ENCODE measurements around the gene C1orf159.

DNA sequence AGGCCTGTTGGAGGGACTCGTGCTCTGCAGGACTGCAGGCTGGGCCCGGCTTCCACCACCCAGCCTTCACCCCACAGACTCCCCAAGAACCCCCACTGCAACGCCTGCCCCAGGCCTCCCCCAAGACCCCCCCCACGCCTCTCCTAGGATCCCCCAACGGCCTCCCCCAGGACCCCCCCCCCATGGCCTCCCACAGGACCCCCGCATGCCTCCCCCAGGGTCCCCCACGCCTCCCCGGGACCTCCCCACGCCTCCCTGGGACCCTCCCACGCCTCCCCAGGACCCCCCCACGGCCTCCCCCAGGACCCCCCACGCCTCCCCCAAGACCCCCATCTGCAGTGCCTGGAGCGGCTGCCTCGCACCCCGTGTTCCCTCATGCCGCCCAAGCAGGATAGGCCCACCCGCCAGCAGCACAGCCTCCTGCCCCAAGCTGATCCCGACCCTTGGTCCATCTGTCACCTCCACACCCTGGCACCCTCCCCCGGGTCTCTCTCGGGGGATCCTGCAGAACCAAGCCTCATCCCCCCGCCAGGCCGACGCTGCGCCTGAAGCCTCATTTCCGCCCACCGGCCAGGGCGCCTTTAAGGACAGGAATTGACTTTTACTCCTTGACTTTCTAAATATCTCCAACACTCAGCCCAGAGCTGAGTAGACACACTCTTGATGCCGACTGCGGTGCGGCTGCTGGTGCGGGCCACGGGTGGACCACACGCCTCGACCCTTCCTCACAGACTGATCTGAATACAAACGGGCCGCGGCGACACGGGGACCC is 27.7 kb downstream of the C1orf159 start:
- TF ChIP-seq, protein P1, sequence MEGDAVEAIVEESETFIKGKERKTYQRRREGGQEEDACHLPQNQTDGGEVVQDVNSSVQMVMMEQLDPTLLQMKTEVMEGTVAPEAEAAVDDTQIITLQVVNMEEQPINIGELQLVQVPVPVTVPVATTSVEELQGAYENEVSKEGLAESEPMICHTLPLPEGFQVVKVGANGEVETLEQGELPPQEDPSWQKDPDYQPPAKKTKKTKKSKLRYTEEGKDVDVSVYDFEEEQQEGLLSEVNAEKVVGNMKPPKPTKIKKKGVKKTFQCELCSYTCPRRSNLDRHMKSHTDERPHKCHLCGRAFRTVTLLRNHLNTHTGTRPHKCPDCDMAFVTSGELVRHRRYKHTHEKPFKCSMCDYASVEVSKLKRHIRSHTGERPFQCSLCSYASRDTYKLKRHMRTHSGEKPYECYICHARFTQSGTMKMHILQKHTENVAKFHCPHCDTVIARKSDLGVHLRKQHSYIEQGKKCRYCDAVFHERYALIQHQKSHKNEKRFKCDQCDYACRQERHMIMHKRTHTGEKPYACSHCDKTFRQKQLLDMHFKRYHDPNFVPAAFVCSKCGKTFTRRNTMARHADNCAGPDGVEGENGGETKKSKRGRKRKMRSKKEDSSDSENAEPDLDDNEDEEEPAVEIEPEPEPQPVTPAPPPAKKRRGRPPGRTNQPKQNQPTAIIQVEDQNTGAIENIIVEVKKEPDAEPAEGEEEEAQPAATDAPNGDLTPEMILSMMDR (IDR thresholded peaks at IDR 0.05; ENCODE audit: low read depth, low read length, missing input control), result no peak
- no peak for TF ChIP-seq TAF1 (conservative IDR thresholded peaks at IDR 0.05)
- no peak for TF ChIP-seq JUND (IDR thresholded peaks at IDR 0.05)
- no peak for TF ChIP-seq YY1 (IDR thresholded peaks at IDR 0.05)
- TF ChIP-seq, protein P2, sequence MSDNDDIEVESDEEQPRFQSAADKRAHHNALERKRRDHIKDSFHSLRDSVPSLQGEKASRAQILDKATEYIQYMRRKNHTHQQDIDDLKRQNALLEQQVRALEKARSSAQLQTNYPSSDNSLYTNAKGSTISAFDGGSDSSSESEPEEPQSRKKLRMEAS (IDR thresholded peaks at IDR 0.05), result no peak
- no peak for TF ChIP-seq SP1 (IDR thresholded peaks at IDR 0.05)
- TF ChIP-seq RAD21 (IDR thresholded peaks at IDR 0.05), result no peak
- no peak for TF ChIP-seq GABPA (IDR thresholded peaks at IDR 0.05 in 1 of 2, conservative IDR thresholded peaks at IDR 0.05 in 1 of 2)
- TF ChIP-seq, protein P3, sequence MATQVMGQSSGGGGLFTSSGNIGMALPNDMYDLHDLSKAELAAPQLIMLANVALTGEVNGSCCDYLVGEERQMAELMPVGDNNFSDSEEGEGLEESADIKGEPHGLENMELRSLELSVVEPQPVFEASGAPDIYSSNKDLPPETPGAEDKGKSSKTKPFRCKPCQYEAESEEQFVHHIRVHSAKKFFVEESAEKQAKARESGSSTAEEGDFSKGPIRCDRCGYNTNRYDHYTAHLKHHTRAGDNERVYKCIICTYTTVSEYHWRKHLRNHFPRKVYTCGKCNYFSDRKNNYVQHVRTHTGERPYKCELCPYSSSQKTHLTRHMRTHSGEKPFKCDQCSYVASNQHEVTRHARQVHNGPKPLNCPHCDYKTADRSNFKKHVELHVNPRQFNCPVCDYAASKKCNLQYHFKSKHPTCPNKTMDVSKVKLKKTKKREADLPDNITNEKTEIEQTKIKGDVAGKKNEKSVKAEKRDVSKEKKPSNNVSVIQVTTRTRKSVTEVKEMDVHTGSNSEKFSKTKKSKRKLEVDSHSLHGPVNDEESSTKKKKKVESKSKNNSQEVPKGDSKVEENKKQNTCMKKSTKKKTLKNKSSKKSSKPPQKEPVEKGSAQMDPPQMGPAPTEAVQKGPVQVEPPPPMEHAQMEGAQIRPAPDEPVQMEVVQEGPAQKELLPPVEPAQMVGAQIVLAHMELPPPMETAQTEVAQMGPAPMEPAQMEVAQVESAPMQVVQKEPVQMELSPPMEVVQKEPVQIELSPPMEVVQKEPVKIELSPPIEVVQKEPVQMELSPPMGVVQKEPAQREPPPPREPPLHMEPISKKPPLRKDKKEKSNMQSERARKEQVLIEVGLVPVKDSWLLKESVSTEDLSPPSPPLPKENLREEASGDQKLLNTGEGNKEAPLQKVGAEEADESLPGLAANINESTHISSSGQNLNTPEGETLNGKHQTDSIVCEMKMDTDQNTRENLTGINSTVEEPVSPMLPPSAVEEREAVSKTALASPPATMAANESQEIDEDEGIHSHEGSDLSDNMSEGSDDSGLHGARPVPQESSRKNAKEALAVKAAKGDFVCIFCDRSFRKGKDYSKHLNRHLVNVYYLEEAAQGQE (IDR thresholded peaks at IDR 0.05), result no peak
- no peak for TF ChIP-seq EGR1 (IDR thresholded peaks at IDR 0.05; ENCODE audit: low read depth in 2 of 2)
- TF ChIP-seq, protein P4, sequence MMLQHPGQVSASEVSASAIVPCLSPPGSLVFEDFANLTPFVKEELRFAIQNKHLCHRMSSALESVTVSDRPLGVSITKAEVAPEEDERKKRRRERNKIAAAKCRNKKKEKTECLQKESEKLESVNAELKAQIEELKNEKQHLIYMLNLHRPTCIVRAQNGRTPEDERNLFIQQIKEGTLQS (IDR thresholded peaks at IDR 0.05), result no peak
- no peak for TF ChIP-seq HNF4G (IDR thresholded peaks at IDR 0.05)
- TF ChIP-seq FOXA2 (IDR thresholded peaks at IDR 0.05), result no peak
- TF ChIP-seq, protein P5, sequence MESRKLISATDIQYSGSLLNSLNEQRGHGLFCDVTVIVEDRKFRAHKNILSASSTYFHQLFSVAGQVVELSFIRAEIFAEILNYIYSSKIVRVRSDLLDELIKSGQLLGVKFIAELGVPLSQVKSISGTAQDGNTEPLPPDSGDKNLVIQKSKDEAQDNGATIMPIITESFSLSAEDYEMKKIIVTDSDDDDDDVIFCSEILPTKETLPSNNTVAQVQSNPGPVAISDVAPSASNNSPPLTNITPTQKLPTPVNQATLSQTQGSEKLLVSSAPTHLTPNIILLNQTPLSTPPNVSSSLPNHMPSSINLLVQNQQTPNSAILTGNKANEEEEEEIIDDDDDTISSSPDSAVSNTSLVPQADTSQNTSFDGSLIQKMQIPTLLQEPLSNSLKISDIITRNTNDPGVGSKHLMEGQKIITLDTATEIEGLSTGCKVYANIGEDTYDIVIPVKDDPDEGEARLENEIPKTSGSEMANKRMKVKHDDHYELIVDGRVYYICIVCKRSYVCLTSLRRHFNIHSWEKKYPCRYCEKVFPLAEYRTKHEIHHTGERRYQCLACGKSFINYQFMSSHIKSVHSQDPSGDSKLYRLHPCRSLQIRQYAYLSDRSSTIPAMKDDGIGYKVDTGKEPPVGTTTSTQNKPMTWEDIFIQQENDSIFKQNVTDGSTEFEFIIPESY (IDR thresholded peaks at IDR 0.05), result no peak

Data from liver (tissue), 3 donors.